HG02870 (cell line): ENCODE measurements around the gene SRPX2.

Experiments used
- ATAC-seq: cut with Tn5 transposase; IDR thresholded peaks from one replicate; pipeline ENCODE4 v1.9.1; 2021; ENCODE audit warnings: mild to moderate bottlenecking, moderate library complexity; ENCODE audit not compliant: unreplicated experiment

The SRPX2 gene, protein sequence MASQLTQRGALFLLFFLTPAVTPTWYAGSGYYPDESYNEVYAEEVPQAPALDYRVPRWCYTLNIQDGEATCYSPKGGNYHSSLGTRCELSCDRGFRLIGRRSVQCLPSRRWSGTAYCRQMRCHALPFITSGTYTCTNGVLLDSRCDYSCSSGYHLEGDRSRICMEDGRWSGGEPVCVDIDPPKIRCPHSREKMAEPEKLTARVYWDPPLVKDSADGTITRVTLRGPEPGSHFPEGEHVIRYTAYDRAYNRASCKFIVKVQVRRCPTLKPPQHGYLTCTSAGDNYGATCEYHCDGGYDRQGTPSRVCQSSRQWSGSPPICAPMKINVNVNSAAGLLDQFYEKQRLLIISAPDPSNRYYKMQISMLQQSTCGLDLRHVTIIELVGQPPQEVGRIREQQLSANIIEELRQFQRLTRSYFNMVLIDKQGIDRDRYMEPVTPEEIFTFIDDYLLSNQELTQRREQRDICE

GRCh38 chrX:100643956-100644860 is at the start of gene SRPX2:
Gene SRPX2, plus strand, starts transcription at chrX:100644199. Its CDS starts 2,124 bp downstream, at chrX:100646323.
- no peak for ATAC-seq

DNA sequence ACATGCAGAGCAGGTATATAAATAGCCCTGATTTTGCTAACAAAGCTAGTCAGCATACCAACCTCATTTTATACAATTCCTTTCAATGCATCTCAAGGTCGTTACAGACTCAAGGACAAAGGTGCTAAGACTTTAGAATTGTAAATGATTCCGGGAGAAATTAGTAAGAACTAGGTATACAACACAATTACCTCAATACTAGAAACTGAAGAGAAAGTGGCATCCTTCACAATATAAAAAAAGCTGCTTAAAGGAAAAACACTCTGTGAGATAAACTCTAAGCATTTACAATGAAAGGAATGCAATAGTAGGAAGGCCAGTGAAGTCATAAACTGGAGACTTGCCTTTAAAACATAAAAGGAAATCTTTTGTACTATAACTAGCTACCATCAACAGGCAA is 47.4 kb upstream of the SRPX2 start:
- no peak for ATAC-seq

GRCh38 chrX:100599456-100599855 is 44.5 kb upstream of the SRPX2 start:
- ATAC-seq: no peak

- ATAC-seq: no peak
These were observed 43.7 kb upstream of the SRPX2 start for GRCh38 chrX:100600340-100600739.

GRCh38 chrX:100600758-100601157 is 43.2 kb upstream of the SRPX2 start:
- ATAC-seq: no peak

DNA sequence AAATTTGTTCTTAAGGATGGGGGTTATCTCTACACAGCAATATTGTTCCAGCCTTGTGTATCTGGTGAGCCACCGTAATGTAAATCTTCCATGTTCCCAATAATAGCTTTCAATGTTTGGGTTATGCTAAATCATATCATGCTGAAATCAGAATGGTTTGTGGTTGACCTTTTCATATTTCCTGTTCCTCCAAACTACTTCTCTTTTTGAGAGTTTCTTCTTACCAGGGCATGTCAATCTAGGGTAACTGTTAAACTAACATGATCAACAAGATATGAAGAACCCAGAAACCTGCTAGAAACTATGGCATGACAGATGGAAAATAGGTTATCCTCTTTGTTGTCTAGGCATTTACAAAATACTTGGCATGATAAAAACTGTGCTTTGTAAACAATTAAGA is 37.2 kb upstream of the SRPX2 start:
- no peak for ATAC-seq

GRCh38 chrX:100609591-100609990 is 34.4 kb upstream of the SRPX2 start:
- ATAC-seq: no peak

GRCh38 chrX:100611951-100612350 is 32.0 kb upstream of the SRPX2 start:
- no peak for ATAC-seq

DNA sequence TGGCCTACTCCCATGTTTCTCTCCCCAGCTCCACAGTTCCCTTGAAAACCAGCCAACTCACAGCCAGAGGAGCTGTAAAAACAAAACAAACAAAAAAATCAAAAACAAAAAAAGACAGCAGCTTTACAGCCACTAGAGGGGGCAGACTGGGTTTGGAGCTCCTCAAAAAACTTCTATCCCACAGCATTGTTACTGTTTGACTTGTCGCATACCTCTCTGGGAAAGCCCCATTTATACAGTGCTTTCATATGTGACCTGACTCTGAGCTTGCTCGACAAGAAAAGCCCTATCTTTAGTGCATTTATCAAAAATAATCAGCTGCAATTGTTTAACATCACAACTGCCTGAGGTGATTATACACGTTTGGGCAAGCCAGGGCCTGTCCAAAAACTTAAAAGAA is 29.0 kb upstream of the SRPX2 start:
- peak; percentile 100 for ATAC-seq

GRCh38 chrX:100623001-100623400 is 21.0 kb upstream of the SRPX2 start:
- no peak for ATAC-seq

- peak; percentile 92 for ATAC-seq
These were observed 18.0 kb upstream of the SRPX2 start for GRCh38 chrX:100625985-100626491.

GRCh38 chrX:100635040-100635439 is 9.0 kb upstream of the SRPX2 start:
- ATAC-seq: no peak

DNA sequence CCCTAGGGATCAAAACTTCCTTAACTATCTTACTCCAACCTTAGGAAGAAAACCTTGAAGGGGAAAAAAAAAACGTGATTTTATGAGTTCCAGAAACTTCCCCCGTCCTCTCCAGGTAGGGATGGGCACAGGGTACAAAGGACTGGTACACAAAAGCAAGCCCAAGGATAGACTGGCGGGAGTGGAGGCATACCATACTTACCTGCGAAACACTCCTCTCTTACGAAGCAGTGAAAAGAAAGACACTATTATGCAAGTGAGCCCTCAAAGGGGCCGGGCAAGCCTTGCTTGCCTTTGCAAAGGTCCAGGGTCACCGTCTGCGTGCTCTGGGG is 8.0 kb upstream of the SRPX2 start:
- no peak for ATAC-seq

- no peak for ATAC-seq
These were observed 7.5 kb upstream of the SRPX2 start, which contains the start of gene TSPAN6 for GRCh38 chrX:100636321-100636991. Gene TSPAN6, minus strand, starts transcription at chrX:100636806. Its CDS starts 112 bp downstream, at chrX:100636694.

DNA sequence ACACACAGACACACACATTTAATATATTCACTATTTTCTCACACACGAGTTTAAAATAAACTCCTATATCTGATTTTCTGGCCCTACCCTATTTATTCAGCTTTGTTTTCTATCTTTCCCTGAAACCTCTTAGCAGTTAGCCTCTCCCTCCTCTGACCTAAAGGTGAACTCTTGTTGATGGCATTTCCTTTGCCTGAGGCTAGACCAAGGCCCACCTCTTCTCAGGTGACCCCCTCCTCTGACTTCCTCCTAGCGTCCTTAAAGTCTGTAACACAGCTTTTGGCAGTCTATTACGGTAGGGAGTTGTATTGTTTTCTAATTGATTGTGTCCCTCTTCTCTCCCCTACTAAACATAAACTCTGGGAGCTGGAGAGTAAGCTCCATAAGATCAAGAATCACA is 1.7 kb upstream of the SRPX2 start:
- no peak for ATAC-seq

- ATAC-seq: no peak
These were observed 787 bp upstream of the SRPX2 start for GRCh38 chrX:100643212-100643611.

GRCh38 chrX:100645106-100645505 is 1.1 kb downstream of the SRPX2 start:
- ATAC-seq: no peak

- ATAC-seq: no peak
These were observed 3.1 kb downstream of the SRPX2 start for GRCh38 chrX:100647095-100647494.

GRCh38 chrX:100647739-100648138 is 3.7 kb downstream of the SRPX2 start:
- ATAC-seq: no peak

- ATAC-seq: no peak
These were observed 4.7 kb downstream of the SRPX2 start for GRCh38 chrX:100648458-100649417.
